Smooth muscle cell (in vitro differentiated cells): ENCODE measurements around the gene FREM1. TPM values are rescaled to one million over a fixed set of nuclear protein-coding genes. Genes with fewer than 3 reads are reported as not detected.

Source experiments
- DNase-seq: peaks from one replicate; lab custom pipeline; 2025; ENCODE audit not compliant: unreplicated experiment; lab: John Stamatoyannopoulos, UW
- H2AFZ ChIP-seq: fragments of 200-600 bp; sonication (generic); 2 replicates; pipeline ENCODE4 v1.6.0; 2016; ENCODE audit warnings: antibody characterized with exemption, low read depth, mild to moderate bottlenecking
- H3F3A ChIP-seq: fragments of 200-600 bp; sonication (generic); 2 replicates; pipeline ENCODE4 v1.6.0; 2017; ENCODE audit warnings: antibody characterized with exemption, low read depth
- H3K27ac ChIP-seq: fragments of 200-600 bp; sonication (generic); 2 replicates; pipeline ENCODE4 v1.5.1; 2016; ENCODE audit warnings: low read depth, mild to moderate bottlenecking
- H3K27me3 ChIP-seq: fragments of 200-600 bp; sonication (generic); 2 replicates; pipeline ENCODE4 v1.6.1; 2016; ENCODE audit warnings: low read depth, mild to moderate bottlenecking
- H3K36me3 ChIP-seq: fragments of 200-600 bp; sonication (generic); 2 replicates; pipeline ENCODE4 v1.5.1; 2016; ENCODE audit warnings: low read depth
- H3K4me1 ChIP-seq: fragments of 200-600 bp; sonication (generic); 2 replicates; pipeline ENCODE4 v1.5.1; 2016; ENCODE audit warnings: low read depth
- H3K4me2 ChIP-seq: fragments of 200-600 bp; sonication (generic); 2 replicates; pipeline ENCODE4 v1.6.0; 2016; ENCODE audit warnings: mild to moderate bottlenecking
- H3K4me3 ChIP-seq: fragments of 200-600 bp; sonication (generic); 2 replicates; pipeline ENCODE4 v1.5.1; 2016; ENCODE audit warnings: mild to moderate bottlenecking
- H3K79me2 ChIP-seq: fragments of 200-600 bp; sonication (generic); 2 replicates; pipeline ENCODE4 v1.6.0; 2016; ENCODE audit warnings: low read depth, mild to moderate bottlenecking
- H3K9ac ChIP-seq: fragments of 200-600 bp; sonication (generic); 2 replicates; pipeline ENCODE4 v1.6.0; 2016; ENCODE audit warnings: low read depth
- H3K9me3 ChIP-seq: fragments of 200-600 bp; sonication (generic); replicated peaks from 2 replicates; pipeline ENCODE4 v1.5.1; 2016; ENCODE audit warnings: low read depth
- H4K20me1 ChIP-seq: fragments of 200-600 bp; sonication (generic); 2 replicates; pipeline ENCODE4 v1.6.0; 2016; ENCODE audit warnings: low read depth
- WGBS: methylation state at CpG from one replicate; pipeline ENCODE4 v1.1.7; 2016; ENCODE audit warnings: low lambda C conversion rate; 5-methylcytosine and 5-hydroxymethylcytosine counted together
- polyA plus RNA-seq: library from polyadenylated mRNA; unstranded; fragments of >200 nt; fragmentation: Nextera tagmentation; extraction: Ambion mirVana; gene quantifications from 2 replicates; pipeline ENCODE4 v1.2.1, GENCODE V29; 2016
- total RNA-seq: library from RNA; depleted of rRNA; stranded (reverse); fragments of >200 nt; gene quantifications from 2 replicates; pipeline ENCODE4 v1.2.3, GENCODE V29; 2014
- TF ChIP-seq, protein P1 (sequence below): fragments of 200-600 bp; sonication (generic); IDR thresholded peaks from 2 replicates; pipeline ENCODE4 v1.5.1; 2017; ENCODE audit warnings: borderline replicate concordance, mild to moderate bottlenecking, antibody characterized with exemption; ENCODE audit not compliant: insufficient read depth, poor library complexity, severe bottlenecking

Gene FREM1
- total and polyA plus RNA-seq, 2 experiments from 2014 or later = 18.0 TPM

DNA sequence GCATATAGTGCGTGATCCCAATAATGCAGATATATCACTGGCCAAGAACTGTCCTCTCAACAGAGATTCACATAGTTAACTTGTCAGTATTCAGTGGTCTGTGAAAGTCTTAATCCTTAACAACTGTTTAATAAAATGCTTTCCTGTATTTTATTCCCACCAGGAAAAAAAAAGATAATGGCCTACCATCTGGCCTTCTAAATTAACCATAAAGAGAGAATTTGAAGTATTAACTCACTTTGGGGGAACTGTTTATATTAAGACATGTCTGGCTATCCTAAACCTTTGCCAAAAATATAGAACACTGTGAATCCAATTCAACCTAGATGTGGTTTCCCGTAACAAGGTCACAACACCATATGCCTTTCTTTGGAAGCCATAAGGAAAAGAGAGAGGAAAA, 818 bp upstream of the FREM1 start:
- peak overlapping the region; percentile 93 for H3K4me2 ChIP-seq
- no peak overlapping the region for H3K9ac ChIP-seq
- no peaks in the 10 kb centered on the region for H3K9me3 ChIP-seq
- TF ChIP-seq, protein P1, sequence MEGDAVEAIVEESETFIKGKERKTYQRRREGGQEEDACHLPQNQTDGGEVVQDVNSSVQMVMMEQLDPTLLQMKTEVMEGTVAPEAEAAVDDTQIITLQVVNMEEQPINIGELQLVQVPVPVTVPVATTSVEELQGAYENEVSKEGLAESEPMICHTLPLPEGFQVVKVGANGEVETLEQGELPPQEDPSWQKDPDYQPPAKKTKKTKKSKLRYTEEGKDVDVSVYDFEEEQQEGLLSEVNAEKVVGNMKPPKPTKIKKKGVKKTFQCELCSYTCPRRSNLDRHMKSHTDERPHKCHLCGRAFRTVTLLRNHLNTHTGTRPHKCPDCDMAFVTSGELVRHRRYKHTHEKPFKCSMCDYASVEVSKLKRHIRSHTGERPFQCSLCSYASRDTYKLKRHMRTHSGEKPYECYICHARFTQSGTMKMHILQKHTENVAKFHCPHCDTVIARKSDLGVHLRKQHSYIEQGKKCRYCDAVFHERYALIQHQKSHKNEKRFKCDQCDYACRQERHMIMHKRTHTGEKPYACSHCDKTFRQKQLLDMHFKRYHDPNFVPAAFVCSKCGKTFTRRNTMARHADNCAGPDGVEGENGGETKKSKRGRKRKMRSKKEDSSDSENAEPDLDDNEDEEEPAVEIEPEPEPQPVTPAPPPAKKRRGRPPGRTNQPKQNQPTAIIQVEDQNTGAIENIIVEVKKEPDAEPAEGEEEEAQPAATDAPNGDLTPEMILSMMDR = no peak
- no peaks in the 10 kb centered on the region for H3K27me3 ChIP-seq
- peak overlapping the region; percentile 88 for H2AFZ ChIP-seq
- no peaks in the 10 kb centered on the region for H4K20me1 ChIP-seq
- peaks cover 47% of the 10 kb centered on the region for H3K4me1 ChIP-seq
- no peaks in the 10 kb centered on the region for H3K36me3 ChIP-seq
- DNase-seq = no peak
- peaks cover 29% of the 10 kb centered on the region for H3F3A ChIP-seq
- peaks cover 40% of the 10 kb centered on the region for H3K79me2 ChIP-seq
- H3K4me3 ChIP-seq = no peak overlapping the region
- WGBS = 46% methylated on average over 2 of the region's 2 CpGs
- peak overlapping the region; percentile 45 for H3K27ac ChIP-seq

GRCh38 chr9:14909601-14909960, 647 bp downstream of the FREM1 start:
- Histone ChIP-seq H3K9me3 (no peaks in the 10 kb centered on the region), H3K9ac (peak overlapping the region; percentile 20), H3K27ac (peak overlapping the region; percentile 45), H3K4me2 (peak overlapping the region; percentile 93), H4K20me1 (no peaks in the 10 kb centered on the region), H3K79me2 (peaks cover 54% of the 10 kb centered on the region), H3F3A (peaks cover 31% of the 10 kb centered on the region), H3K27me3 (no peaks in the 10 kb centered on the region), H2AFZ (peak overlapping the region; percentile 88), H3K4me1 (peaks cover 47% of the 10 kb centered on the region), H3K36me3 (no peaks in the 10 kb centered on the region), H3K4me3 (peak overlapping the region; percentile 50)
- WGBS = 16% methylated on average over 2 of the region's 2 CpGs
- no peak for DNase-seq
- TF ChIP-seq, protein P1 = no peak

- Histone ChIP-seq H3K36me3 (no peaks in the 10 kb centered on the region), H3K4me3 (peak overlapping the region; percentile 50), H4K20me1 (no peaks in the 10 kb centered on the region), H3K27ac (peak overlapping the region; percentile 45), H3F3A (peaks cover 31% of the 10 kb centered on the region), H3K9me3 (no peaks in the 10 kb centered on the region), H2AFZ (peak overlapping the region; percentile 88), H3K9ac (peak overlapping the region; percentile 20), H3K79me2 (peaks cover 58% of the 10 kb centered on the region), H3K27me3 (no peaks in the 10 kb centered on the region), H3K4me1 (peaks cover 47% of the 10 kb centered on the region), H3K4me2 (peak overlapping the region; percentile 93)
- TF ChIP-seq, protein P1 = no peak
- DNase-seq = no peak
These were observed 1.0 kb downstream of the FREM1 start for GRCh38 chr9:14909181-14909580.
